ENCODE results near the gene RAG1. TPM values are rescaled to one million over a fixed set of nuclear protein-coding genes. Genes with fewer than 3 reads are reported as not detected.

The RAG1 gene
- total RNA-seq, 1 donor from 2014 or later: 0.99 TPM

- no peaks in the 10 kb centered on the region for H3K9me3 Mint-ChIP-seq
- H3K4me3 Mint-ChIP-seq: no peak overlapping the region
- peaks cover 66% of the 10 kb centered on the region for H3K27me3 Mint-ChIP-seq
- TF ChIP-seq CTCF (conservative IDR thresholded peaks at IDR 0.05): no peak
- DNase-seq (ENCODE audit: extremely low spot score, unreplicated experiment): no peak
- no peaks in the 10 kb centered on the region for H3K36me3 Mint-ChIP-seq
- peaks cover 8% of the 10 kb centered on the region for H3K4me1 Mint-ChIP-seq (ENCODE audit: unreplicated experiment)
- H3K27ac Mint-ChIP-seq: no peak overlapping the region
Observed at GRCh38 chr11:36590513-36590912, 22.7 kb downstream of the RAG1 start.

GRCh38 chr11:36591433-36591832 lies 23.6 kb downstream of the RAG1 start:
- peaks cover 57% of the 10 kb centered on the region for H3K27me3 Mint-ChIP-seq

GRCh38 chr11:36594316-36594989 lies 26.6 kb downstream of the RAG1 start, which contains the start of gene IFTAP:
Gene IFTAP (plus strand): TSS chr11:36594502. CDS start chr11:36610104, 15,602 bp downstream.
- peaks cover 28% of the 10 kb centered on the region for H3K27me3 Mint-ChIP-seq
- H3K4me3 Mint-ChIP-seq: peak within 1 kb of the TSS; percentile 98
- H3K27ac Mint-ChIP-seq: peak within 1 kb of the TSS; percentile 86
- no peaks in the 10 kb centered on the region for H3K9me3 Mint-ChIP-seq
- DNase-seq (ENCODE audit: extremely low spot score, unreplicated experiment): no peak
- TF ChIP-seq CTCF (conservative IDR thresholded peaks at IDR 0.05): no peak
- no peaks in the 10 kb centered on the region for H3K36me3 Mint-ChIP-seq
- H3K4me1 Mint-ChIP-seq (ENCODE audit: unreplicated experiment): peaks cover 8% of the 10 kb centered on the region

More at GRCh38 chr11:36591433-36591832, 23.6 kb downstream of the RAG1 start:
- Mint-ChIP-seq H3K9me3 (no peaks in the 10 kb centered on the region), H3K4me1 (ENCODE audit: unreplicated experiment) (peaks cover 8% of the 10 kb centered on the region), H3K36me3 (no peaks in the 10 kb centered on the region), H3K4me3 (no peak overlapping the region), H3K27ac (no peak overlapping the region)
- DNase-seq (ENCODE audit: extremely low spot score, unreplicated experiment): no peak
- no peak for TF ChIP-seq CTCF (conservative IDR thresholded peaks at IDR 0.05)

GRCh38 chr11:36596880-36597279 lies 29.1 kb downstream of the RAG1 start:
- no peak for TF ChIP-seq CTCF (conservative IDR thresholded peaks at IDR 0.05)
- no peaks in the 10 kb centered on the region for H3K9me3 Mint-ChIP-seq
- DNase-seq (ENCODE audit: extremely low spot score, unreplicated experiment): no peak
- no peak overlapping the region for H3K27ac Mint-ChIP-seq
- peaks cover 8% of the 10 kb centered on the region for H3K4me1 Mint-ChIP-seq (ENCODE audit: unreplicated experiment)
- H3K27me3 Mint-ChIP-seq: peaks cover 8% of the 10 kb centered on the region
- H3K36me3 Mint-ChIP-seq: no peaks in the 10 kb centered on the region
- no peak overlapping the region for H3K4me3 Mint-ChIP-seq

GRCh38 chr11:36598051-36598450 lies 30.2 kb downstream of the RAG1 start, which contains the start of gene RAG2:
Gene RAG2 (minus strand): TSS chr11:36598236. CDS start chr11:36594168, 4,068 bp downstream.
- Mint-ChIP-seq H3K36me3 (no peaks in the 10 kb centered on the region), H3K9me3 (no peaks in the 10 kb centered on the region), H3K4me3 (no peak within 1 kb of the TSS), H3K27me3 (peaks cover 2% of the 10 kb centered on the region), H3K27ac (no peak within 1 kb of the TSS), H3K4me1 (ENCODE audit: unreplicated experiment) (peaks cover 8% of the 10 kb centered on the region)
- no peak for TF ChIP-seq CTCF (conservative IDR thresholded peaks at IDR 0.05)
- DNase-seq (ENCODE audit: extremely low spot score, unreplicated experiment): no peak
